Heart left ventricle (tissue), 16 donors: ENCODE measurements around the gene TRIM46. TPM values are rescaled to one million over a fixed set of nuclear protein-coding genes. Genes with fewer than 3 reads are reported as not detected.

ENCODE experiments used
- ATAC-seq, 4 donors: fragments of 200-7000 bp; cut with Tn5 transposase; one replicate each; pipeline ENCODE4 v1.9.1; 2020 to 2022; ENCODE audit warnings: moderate library complexity in 4 of 4, mild to moderate bottlenecking in 3 of 4, moderate number of reproducible peaks in 1 of 4
- DNase-seq, 5 donors: peaks; one replicate each; pipeline ENCODE4 v3.0.0-alpha.2; 2020
- H3K27ac ChIP-seq, 12 donors: fragments of 200-600 bp; sonication (generic) in 4 of 12; one replicate each; pipeline versions ENCODE4 v1.5.0 to v1.8.0; 2016 to 2022; ENCODE audit warnings: mild to moderate bottlenecking in 2 of 12
- H3K27me3 ChIP-seq, 9 donors: fragments of 200-600 bp; sonication (generic) in 2 of 9; one replicate each; pipeline versions ENCODE4 v1.5.1 to v1.8.0; 2016 to 2022; ENCODE audit warnings: mild to moderate bottlenecking in 3 of 9
- H3K36me3 ChIP-seq, 9 donors: fragments of 200-600 bp; sonication (generic) in 2 of 9; one replicate each; pipeline versions ENCODE4 v1.5.0 to v1.8.0; 2018 to 2022; ENCODE audit warnings: mild to moderate bottlenecking in 2 of 9
- H3K4me1 ChIP-seq, 12 donors: fragments of 200-600 bp; sonication (generic) in 4 of 12; one replicate each; pipeline versions ENCODE4 v1.5.0 to v1.8.0; 2016 to 2022; ENCODE audit warnings: mild to moderate bottlenecking in 3 of 12
- H3K4me3 ChIP-seq, 12 donors: fragments of 200-600 bp; sonication (generic) in 4 of 12; one replicate each; pipeline versions ENCODE4 v1.5.0 to v1.8.0; 2017 to 2022; ENCODE audit warnings: mild to moderate bottlenecking in 9 of 12, moderate library complexity in 4 of 12
- H3K9me3 ChIP-seq, 12 donors: fragments of 200-600 bp; sonication (generic) in 4 of 12; one replicate each; pipeline versions ENCODE4 v1.5.0 to v1.8.0; 2016 to 2022; ENCODE audit warnings: mild to moderate bottlenecking in 1 of 12
- CTCF ChIP-seq, 12 donors: fragments of 200-600 bp; sonication (generic) in 4 of 12; IDR thresholded peaks; one replicate each; pipeline versions ENCODE4 v1.5.0 to v1.8.0; 2018 to 2022; ENCODE audit warnings: antibody characterized with exemption in 12 of 12, mild to moderate bottlenecking in 5 of 12
- POLR2A ChIP-seq, 2 donors: fragments of 450-650 bp; IDR thresholded peaks; one replicate each; pipeline ENCODE4 v1.6.1; 2017; ENCODE audit warnings: antibody characterized with exemption in 2 of 2, mild to moderate bottlenecking in 2 of 2, moderate library complexity in 2 of 2
- WGBS, 4 donors: extraction: QIAGEN DNeasy Blood & Tissue Kit in 2 of 4; methylation state at CpG; one replicate each; pipeline versions ENCODE4 v1.1.5 to v1.1.7; 2013 to 2018; 5-methylcytosine and 5-hydroxymethylcytosine counted together
- intact Hi-C, 10 donors: fragments of 100-400 bp; cut with DNase I; formaldehyde crosslinking; loops; one replicate each; pipeline versions ENCODE4 v1.11.1 to v1.14.2; 2022
- polyA plus RNA-seq, 2 donors: library from polyadenylated mRNA; stranded (reverse); fragments of 200-250 nt; gene quantifications; one replicate each; pipeline ENCODE4 v1.2.3, GENCODE V29; 2013
- total RNA-seq, 9 donors: library from RNA; depleted of rRNA in 2 of 9; stranded (reverse); fragments of >200 nt in 2 of 9; fragmentation: NEBNext Ultra II Directional in 3 of 9; extraction: Animal tissue kit (Norgen Biotek cat#: 25700) in 3 of 9; gene quantifications; one replicate each; pipeline versions ENCODE4 v1.1.0 to v1.2.4, GENCODE V29; 2016 to 2023
- donor health status: ischemic (EF 13 %, LVEDD 7.1; RV severe dilation, severe dysfunction).
- donor health status: healthy with polysubstance abuse.
- donor health status: DM: no; HTN: yes; CAD: no.
- donor health status: DM: no; HTN: no; CAD: no.
- donor health status: ischemic (EF 25% LVEDD 6.9; RV normal size, moderate dysfunction).
- donor health status: ischemic (EF 25% LVEDD 5.7; RV mildly dilated, moderate dysfunction).
- donor health status: healthy.
- donor health status: DM: yes; HTN: yes; CAD: no.
- donor health status: ischemic (EF 35%, LVEDD 5.7; RV mildly dilated, moderate dysfunction).
- donor health status: nonischemic (EF 11% LVEDD 7.7; RV severe dilation, severe dysfunction).
- donor health status: DM: yes; HTN: yes; CAD: no.
- donor health status: PGD.
- donor health status: ischemic (EF 29% LVEDD 5.4; RV normal size, mild dysfunction).
- donor health status: nonischemic (EF 23%, LVEDD 6.1; RV moderate dilation, normal function).

Gene TRIM46
- total and polyA plus RNA-seq, 11 donors: 0.04 to 0.41 (median 0.12) TPM; not detected in 5

- H3K4me3 ChIP-seq: peak overlapping the region in 9 of 12 donors; percentile 68 to 95 (median 86)
- 23 to 42% (median 38%) methylated on average over 6 to 8 of the region's 8 CpGs for WGBS, 4 donors
- peak in 2 of 5 donors; percentile 61 to 78 for DNase-seq
- ATAC-seq: peak in 2 of 4 donors; percentile 1 to 6
- peak overlapping the region; percentile 70 to 100 (median 96) for H3K27ac ChIP-seq
- TF ChIP-seq POLR2A (IDR thresholded peaks at IDR 0.05) (no peak), CTCF (IDR thresholded peaks at IDR 0.05) (no peak)
- no peaks in the 10 kb centered on the region for H3K9me3 ChIP-seq
- intact Hi-C loops: no loop called here
- peaks cover 0 to 29% (median 0%) of the 10 kb centered on the region in 9 donors for H3K27me3 ChIP-seq
- H3K36me3 ChIP-seq: peaks cover 0 to 42% (median 38%) of the 10 kb centered on the region in 9 donors
- H3K4me1 ChIP-seq: peaks cover 16 to 82% (median 55%) of the 10 kb centered on the region in 12 donors
Observed at GRCh38 chr1:155131285-155131684, 42.4 kb upstream of the TRIM46 start.

- peak overlapping the region in 11 of 12 donors; percentile 70 to 100 (median 97) for H3K27ac ChIP-seq
- H3K27me3 ChIP-seq: peaks cover 0 to 28% (median 0%) of the 10 kb centered on the region in 9 donors
- H3K4me3 ChIP-seq: peak overlapping the region in 9 of 12 donors; percentile 68 to 95 (median 86)
- no peak for ATAC-seq
- no peaks in the 10 kb centered on the region for H3K9me3 ChIP-seq
- TF ChIP-seq POLR2A (IDR thresholded peaks at IDR 0.05) (no peak), CTCF (IDR thresholded peaks at IDR 0.05) (no peak)
- no peak for DNase-seq
- 39 to 52% (median 50%) methylated on average over 2 of the region's 2 CpGs for WGBS, 4 donors
- H3K36me3 ChIP-seq: peaks cover 0 to 42% (median 38%) of the 10 kb centered on the region in 9 donors
- peaks cover 20 to 80% (median 56%) of the 10 kb centered on the region in 12 donors for H3K4me1 ChIP-seq
- intact Hi-C loops: no loop called here
Observed at GRCh38 chr1:155131856-155132255, 41.8 kb upstream of the TRIM46 start.

- DNase-seq: no peak
Observed at GRCh38 chr1:155133799-155134281, 39.8 kb upstream of the TRIM46 start.

More at GRCh38 chr1:155133799-155134281, 39.8 kb upstream of the TRIM46 start:
- no peaks in the 10 kb centered on the region for H3K9me3 ChIP-seq
- H3K4me1 ChIP-seq: peaks cover 21 to 77% (median 59%) of the 10 kb centered on the region in 12 donors
- 57 to 74% (median 73%) methylated on average over 4 to 7 of the region's 7 CpGs for WGBS, 4 donors
- no peak for TF ChIP-seq POLR2A (IDR thresholded peaks at IDR 0.05)
- TF ChIP-seq CTCF (IDR thresholded peaks at IDR 0.05): no peak
- no peak for ATAC-seq
- H3K27ac ChIP-seq: peak overlapping the region in 9 of 12 donors; percentile 15 to 99 (median 92)
- H3K4me3 ChIP-seq: peak overlapping the region in 4 of 12 donors; percentile 60 to 86 (median 72)
- intact Hi-C loops: no loop called here
- peaks cover 0 to 8% (median 0%) of the 10 kb centered on the region in 9 donors for H3K27me3 ChIP-seq
- peaks cover 0 to 57% (median 39%) of the 10 kb centered on the region in 9 donors for H3K36me3 ChIP-seq
